Ramos (cell line): ENCODE measurements around the gene AGPAT3.
"Not testable (repeated sequence)": the region's sequence is repeated elsewhere in the genome, so short reads cannot be mapped to it uniquely, and the experiment has no call there.

Source experiments
- in situ Hi-C: fragments of 300-500 bp; cut with MboI; formaldehyde crosslinking; loops from one replicate; pipeline ENCODE4 v1.14.3; 2022; ENCODE audit warnings: low sequenced_read_pairs; ENCODE audit not compliant: unreplicated experiment

AGPAT3 gene

DNA sequence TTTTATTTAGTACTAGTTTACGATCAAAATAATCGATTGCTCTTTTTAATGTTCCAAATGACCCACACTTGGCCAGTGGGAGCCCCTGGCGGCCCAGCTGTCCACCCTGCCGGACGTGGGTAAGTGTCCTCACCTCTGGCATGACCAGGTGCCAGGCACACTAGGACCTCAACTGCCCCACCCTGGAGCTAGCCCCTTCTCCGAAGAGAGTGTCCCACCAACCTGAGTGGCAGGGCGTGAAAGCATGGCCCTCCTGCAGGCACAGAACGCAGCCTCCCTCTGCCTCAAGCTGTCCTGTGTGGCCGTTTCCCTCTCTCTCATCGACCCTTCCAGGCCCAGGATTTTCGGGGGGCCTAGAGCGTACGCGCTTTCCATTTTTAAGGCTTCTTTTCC lies 32.9 kb upstream of the AGPAT3 start:
- in situ Hi-C loops: no loop called here

DNA sequence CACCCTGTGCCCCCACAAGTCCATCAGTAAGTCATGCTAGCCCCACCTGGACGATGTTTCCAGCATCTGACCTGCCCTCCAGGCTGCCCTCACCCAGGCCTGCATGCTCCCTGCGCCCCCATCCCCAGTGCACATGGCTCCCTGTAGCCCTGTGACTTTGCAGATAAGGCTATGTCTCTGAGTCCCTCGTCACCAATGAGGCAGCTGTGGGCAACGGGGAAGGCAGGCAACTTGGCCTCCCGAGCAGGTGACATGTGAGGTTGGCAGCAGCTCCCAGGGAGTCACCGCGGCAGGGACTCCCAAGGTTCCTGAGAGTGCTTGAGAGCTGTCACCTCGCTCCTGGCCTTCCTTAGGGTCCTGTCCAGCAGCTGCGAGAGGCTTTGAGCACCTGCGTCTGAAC lies 32.4 kb upstream of the AGPAT3 start:
- in situ Hi-C loops: no loop called here

DNA sequence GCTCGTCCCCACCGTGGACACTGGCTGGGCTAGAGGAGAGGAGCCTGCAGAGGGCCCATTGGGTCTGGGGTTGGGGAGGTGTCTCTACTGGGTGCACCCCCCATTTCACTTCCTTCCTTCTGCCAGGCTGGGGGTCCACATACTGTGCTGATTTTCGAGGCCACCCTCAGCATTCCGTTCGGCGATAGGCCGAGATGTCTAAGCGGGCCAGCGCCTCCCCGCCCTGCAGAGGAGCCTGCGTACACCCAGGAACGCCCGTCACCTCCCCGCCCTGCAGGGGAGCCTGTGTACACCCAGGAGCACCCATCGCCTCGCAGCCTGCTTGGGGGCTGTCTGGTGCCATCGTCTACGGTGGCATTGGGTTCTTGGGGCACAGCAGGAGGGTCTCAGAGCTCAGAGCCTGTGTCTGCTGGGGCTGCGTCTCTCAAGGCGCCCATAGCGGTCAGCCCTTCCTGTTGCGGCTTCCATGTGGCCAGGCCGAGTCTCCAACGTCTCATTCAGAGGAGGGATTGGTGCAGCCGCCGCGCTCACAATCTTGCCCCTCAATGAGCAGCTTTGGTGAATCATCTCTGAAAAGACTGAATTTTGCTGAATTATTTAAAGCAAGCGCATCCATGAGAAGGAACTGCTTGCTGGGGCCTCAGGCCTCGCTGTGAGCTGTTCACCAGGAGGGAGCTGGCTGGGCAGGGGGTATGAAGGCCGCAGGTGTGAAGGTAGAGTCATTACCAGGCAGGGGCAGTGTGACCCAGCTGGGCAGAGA lies 30.7 kb upstream of the AGPAT3 start:
- in situ Hi-C loops: no loop called here

DNA sequence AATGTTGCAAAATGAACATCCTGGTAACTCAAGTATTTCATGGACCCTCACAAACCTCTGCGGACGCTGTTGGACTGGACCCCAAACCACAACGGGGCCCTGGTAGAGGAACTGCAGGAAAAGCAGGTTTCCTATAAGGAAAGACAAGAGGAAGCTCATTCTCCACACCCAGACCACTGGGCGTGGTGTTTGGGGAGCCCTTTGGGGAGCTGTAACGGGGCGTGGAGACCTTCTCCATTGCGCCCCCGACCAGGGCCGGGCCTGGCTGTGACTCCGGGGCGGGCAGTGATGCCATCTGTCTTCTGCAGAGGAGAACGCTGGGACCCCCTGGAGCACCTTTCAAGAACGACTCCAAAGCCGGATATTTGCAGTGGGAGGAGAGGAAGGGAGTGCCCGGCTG lies 30.0 kb upstream of the AGPAT3 start:
- in situ Hi-C loops: no loop called here

DNA sequence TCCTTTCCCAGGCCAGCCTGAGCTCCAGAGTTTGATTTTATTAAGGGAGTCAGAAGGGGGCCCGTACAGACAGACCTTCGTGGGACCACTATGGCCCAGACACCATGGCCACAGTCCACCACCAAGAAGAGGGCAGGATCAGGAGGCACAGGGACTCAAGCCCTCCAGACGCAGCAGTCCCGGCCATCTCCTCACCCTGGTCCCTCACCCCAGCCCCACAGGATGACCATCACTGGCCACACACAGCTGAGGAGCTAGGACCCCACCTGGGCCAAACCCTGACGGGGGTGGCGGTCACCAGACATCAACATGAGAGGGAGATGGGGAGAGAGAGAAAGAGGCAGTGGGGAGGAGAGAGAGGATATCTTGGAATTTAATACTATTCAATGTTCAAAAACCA lies 29.2 kb upstream of the AGPAT3 start:
- in situ Hi-C loops: no loop called here

DNA sequence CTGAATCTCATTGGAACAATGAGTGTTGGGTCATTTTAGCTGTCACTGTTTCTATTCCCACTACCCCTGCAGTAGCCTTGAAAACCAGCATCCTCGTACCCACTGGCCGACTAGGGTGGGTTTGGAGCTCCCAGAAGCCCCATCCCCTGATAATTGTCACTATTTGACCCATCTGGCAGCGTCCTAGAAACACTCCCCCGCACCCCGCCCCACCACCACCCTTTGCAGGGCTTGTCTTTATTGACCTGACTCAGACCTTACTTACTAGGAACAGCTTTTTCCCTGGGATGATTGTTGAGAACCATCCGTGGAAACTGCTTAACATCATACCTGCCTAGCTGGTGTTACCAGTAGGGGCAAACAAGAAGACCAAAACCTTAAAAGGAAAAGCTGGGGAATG lies 28.4 kb upstream of the AGPAT3 start:
- in situ Hi-C loops: no loop called here

DNA sequence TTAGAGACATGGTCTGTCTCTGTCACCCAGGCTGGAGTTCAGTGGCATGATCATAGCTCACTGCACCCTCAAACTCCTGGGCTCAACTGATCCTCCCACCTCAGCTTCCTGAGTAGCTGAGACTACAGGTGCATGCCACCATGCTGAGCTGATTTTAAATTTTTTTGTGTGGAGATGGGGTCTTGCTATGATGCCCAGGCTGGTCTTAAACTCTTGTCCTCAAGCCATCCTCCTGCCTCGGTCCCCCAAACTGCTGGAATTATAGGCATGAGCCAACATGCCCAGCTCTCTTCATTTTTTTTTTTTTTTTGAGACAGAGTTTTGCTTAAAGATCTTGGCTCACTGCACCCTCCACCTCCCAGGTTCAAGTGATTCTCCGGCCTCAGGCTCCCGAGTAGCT lies 24.8 kb upstream of the AGPAT3 start:
- in situ Hi-C loops: no loop called here

DNA sequence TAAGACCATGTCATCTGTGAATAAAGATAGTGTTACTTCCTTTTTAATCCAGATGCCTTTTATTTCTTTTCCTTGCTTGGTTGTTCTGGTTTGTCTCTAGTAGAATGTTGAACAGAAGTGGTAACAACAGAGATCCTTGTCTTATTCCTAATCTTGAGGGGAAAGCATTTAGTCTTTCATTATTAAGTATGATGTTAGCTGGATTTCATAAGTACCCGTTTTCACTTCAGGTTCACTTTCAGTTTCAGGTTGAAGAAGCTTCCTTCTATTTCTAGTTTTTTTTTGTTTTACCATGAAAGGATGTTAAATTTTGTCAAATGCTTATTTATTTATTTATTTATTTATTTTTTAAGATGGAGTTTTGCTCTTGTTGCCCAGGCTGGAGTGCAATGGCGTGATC lies 22.3 kb upstream of the AGPAT3 start:
- in situ Hi-C loops: no loop called here

DNA sequence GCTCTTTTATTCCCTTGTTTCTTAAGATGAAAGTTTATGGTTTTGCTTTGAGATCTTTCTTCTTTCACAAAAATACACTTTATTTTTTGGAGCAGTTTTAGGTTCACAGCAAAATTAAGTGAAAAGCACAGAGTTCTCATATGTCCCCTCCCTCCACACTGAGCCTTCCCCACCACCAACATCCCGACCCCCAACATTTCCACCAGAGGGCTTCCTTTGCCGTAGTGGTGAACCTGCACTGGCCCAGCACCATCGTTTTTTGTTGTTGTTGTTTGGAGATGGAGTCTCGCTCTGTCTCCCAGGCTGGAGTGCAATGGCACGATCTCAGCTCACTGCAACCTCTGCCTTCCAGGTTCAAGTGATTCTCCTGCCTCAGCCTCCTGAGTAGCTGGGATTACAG lies 20.1 kb upstream of the AGPAT3 start:
- in situ Hi-C loops: not testable (repeated sequence)

DNA sequence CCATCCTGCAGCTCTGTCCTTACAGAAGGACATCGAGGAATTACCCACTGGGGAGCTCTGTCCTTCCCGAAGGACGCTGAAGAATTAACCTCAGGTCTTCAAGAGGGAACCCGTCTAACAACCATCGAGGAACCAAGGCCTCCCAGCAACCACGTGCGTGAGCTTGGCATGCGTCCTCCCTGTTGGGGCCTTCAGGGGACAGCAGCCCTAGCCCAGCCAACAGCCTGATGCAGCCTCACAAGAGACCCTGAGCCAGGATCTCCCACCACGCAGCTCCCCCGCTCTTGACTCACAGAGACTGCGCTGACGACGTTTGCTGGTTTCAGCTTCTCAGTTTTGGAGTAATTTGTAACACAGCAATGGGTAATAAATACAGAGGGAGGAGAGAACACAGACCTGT lies 19.6 kb upstream of the AGPAT3 start:
- in situ Hi-C loops: no loop called here

DNA sequence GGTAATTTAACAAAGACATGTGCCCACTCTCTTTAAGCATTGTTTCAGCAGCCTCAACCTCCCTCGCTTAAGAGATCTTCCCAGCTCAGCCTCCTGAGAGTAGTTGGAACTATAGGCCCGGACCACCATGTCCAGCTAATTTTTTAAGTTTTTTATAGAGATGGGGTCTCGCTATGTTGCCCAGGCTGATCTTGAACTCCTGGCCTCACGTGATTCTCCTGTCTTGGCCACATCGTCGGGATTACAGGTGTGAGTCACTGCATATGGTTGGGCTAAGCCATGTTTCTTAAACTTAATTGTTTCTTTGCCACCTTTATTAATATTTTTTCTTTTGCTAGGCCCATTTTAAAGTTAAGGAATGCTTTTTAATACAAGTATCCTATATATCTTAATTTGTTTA lies 18.6 kb upstream of the AGPAT3 start:
- in situ Hi-C loops: no loop called here

DNA sequence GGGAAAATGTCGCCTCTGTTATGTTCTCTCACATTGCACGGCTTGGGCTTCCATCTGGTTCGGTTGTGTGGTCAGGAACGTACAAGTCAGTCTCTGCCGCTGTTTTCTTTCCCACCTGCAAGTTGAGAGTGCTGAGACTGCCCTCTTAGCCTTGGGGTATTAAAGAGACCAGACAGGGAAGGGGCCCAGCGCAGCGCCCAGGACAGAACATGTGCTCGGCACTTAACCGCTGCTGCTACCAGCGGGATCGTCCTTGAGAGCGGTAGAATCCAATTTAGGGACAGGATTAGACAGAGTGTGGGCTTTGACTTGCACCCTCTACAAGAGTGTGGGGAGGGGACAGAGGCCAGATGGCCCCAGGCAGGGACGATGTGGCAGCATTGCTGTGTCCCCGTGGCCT lies 17.7 kb upstream of the AGPAT3 start:
- in situ Hi-C loops: no loop called here

DNA sequence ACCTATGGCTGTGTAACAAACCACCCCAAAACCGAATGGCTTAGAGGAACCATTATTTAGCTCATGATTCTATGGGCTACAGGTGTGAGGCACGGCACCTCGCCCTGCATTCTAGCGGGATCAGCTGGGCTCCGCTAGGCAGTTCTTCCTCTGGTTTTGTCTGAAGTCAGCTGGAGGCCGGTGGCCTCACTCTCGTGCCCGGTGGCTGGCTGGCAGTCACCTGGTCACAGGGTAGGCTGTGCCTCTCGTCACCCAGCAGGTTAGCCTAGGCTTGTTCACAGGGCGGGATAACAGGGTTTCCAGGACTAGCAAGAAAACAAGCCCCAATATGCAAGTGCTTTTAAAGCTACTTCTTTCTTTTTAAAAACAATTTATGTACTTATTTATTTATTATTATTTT lies 16.3 kb upstream of the AGPAT3 start:
- in situ Hi-C loops: no loop called here

DNA sequence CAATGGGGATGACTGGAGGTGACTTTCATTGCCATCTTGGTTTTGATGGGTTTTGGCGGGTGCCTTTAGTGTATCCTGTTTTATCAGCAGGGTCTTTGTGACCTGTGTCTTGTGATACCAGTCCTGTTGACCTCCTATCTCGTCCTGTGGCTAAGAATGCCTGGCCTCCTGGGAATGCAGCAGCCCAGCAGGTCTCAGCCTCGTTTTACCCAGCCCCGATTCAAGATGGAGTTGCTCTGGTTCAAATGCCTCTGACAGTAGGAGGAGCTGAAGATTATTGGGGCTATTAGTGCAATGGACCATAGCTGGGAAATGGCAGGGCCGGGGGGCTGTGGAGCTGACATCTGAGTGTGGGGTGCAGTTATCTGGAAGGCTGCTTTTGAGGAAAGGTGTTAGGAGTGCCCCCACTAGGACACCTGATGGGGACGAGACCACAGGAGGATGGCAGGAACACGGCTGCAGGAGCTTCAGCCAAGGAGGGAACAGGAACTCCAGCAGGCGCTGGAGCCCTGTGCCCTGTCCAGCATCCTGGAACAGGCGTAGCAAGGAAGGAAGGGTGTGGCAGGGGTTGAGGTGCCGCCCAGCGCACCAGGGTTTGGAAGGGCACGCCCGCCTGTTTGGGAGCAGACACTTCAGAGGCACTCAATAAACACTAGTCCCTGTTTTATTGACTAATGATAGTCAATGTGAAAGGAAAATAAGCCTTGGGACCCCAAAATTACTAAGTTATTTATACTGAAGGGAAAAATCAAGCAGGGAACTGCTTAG lies 15.3 kb upstream of the AGPAT3 start:
- in situ Hi-C loops: loop anchor here (25.0 kb wide), 1 partner anchor 1263 kb away; no protein-coding TSS in a partner anchor

DNA sequence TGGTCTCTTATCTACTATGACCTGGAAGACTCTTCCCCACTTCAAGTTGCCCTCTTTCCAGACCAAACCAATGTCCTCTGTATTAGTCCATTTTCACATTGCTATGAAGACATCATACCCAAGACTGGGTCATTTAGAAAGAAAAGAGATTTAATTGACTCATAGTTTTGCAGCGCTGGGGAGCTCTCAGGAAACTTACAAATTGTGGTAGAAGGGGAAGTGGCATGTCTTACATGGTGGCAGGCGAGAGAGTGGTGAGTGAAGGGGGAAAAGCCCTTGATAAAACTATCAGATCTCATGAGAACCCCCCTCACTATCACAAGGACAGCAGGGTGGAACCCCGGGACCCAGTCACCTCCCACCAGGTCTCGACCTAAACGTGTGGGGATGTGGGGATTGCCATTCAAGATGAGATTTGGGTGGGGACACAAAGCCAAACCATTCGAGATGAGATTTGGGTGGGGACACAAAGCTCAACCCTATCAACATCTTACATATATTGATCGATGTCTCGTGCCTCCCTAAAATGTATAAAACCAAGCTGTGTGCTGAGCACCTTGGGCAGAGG lies 14.2 kb upstream of the AGPAT3 start:
- in situ Hi-C loops: loop anchor here (25.0 kb wide), 1 partner anchor 1261 kb away; no protein-coding TSS in a partner anchor

DNA sequence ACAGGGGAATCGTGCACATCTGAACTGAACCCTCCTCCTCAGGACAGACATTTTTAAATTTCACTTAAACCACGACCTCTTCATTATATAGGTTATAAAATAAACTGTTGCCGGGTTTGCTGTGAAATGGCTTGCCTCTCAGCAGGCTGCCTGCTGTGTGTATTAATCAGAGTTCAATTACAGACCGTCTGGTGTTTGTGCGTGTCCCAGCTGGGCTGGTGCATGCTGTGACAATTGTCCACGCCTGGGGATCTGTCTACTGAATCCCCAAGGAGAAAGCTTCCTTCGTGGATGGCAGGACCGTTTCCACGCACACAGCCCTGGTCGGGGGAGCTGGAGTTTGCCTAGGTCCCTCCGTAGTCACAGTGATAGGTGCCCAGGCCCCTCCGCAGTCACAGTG lies 13.4 kb upstream of the AGPAT3 start:
- in situ Hi-C loops: loop anchor here (25.0 kb wide), 1 partner anchor 1261 kb away; no protein-coding TSS in a partner anchor

DNA sequence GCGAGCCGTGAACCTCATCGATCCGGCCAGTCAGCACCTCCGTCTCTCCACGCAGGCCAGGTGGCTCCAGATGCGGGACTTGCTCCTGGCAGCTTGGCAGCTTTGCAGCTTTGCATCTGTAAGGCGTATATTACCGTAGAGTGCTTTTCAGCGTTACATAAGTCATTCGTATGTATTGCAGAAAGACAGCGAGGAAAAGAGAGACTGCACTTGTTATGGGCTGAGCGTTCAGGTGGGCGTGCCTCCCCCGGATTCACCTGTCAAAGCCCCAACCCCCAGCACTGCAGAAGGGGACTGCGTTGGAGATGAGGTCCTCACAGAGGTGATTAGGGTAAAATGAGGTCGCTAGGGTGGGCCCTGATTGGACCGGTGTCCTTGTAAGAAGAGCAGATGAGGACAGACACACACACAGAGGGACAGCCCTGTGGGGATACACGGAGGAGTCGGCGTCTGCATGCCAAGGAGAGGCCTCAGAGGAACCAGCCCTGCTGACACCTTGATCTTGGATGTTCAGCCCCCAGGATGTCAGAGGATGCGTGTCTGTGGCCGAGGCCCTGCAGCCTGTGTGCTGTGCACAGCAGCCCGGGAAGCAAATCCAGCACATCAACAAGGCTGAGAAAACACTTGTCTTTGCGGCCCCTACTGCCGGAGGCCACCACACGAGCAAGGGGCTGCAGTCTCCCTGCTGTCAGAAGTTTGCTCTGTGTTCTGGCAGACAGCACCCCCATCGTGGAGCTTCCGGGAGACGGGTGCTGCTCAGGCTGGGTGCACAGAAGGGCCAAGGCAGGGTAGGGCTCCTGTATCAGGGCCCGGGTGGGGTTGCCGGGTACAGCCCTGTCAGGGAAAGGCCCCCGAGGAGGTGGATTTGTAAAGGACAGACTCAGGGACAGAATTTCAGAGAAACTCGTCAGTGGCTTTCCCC lies 10.9 kb upstream of the AGPAT3 start:
- in situ Hi-C loops: loop anchor here (25.0 kb wide), 1 partner anchor 1258 kb away; no protein-coding TSS in a partner anchor

DNA sequence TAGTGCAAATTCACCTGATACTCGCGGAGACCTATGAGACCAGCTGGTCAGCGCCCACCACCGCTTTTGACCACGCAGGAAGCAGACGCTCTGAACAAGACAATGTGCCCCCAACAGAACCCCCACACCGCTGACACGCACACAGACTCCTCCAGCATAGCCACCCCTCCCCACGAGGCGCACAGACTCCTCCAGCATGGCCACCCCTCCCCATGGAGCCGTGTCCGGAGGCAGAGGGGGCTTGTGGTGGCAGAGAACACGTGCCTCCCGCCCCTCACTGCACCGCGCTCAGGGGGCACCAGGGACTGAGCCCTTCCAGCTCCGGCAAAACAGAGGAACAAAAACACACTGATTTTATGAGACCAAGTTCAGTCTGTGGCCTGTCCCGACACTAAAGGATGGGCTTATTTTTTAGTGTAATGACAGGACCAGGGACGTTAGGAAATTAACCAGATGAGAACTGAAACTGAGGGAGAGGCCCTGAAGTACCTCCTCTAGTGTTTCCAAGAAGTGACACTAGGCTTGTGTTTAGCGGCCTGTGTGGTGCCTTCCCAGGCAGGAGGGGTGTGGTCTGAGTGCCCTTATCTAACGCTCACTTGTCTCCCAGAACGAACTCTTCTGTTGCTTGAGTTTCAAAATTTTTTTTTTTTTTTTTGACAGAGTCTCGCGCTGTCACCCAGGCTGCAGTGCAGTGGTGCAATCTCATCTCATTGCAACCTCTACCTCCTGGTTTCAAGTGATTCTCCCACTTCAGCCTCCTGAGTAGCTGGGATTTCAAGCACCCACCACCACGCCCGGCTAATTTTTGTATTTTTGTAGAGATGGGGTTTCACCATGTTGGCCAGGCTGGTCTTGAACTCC lies 10.0 kb upstream of the AGPAT3 start:
- in situ Hi-C loops: loop anchor here (25.0 kb wide), 1 partner anchor 1257 kb away; no protein-coding TSS in a partner anchor

DNA sequence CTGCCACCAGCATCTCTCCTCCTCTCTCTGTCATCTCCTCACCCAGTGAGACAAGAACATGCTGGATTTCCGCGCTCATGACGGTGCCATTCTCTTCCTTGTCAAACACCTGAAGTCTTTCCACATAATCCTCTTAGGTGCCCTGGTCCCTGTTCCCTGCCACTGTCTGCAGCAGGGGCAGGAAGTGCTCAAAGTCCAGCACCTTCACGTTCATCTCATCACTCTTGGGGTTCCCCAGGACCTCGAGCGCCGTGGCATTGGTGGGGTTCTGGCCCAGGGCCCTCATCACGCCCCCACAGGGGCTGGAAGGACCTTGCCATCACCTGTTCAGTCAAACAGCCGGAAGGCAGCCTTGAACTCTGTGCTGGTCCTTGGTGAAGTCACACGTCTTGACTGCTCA lies 9.1 kb upstream of the AGPAT3 start:
- in situ Hi-C loops: loop anchor here (25.0 kb wide), 1 partner anchor 1256 kb away; no protein-coding TSS in a partner anchor
